Cortex of kidney (tissue), 1 donor: ENCODE data around the gene ANO10.
"Not testable (repeated sequence)": the region's sequence is repeated elsewhere in the genome, so short reads cannot be mapped to it uniquely, and the experiment has no call there.

Experiments used
- DNase-seq: peaks from one replicate; lab custom pipeline; 2025; lab: John Stamatoyannopoulos, UW

The ANO10 gene

GRCh38 chr3:43621656-43622432, at the start of gene ANO10:
Gene ANO10 (minus strand): TSS chr3:43622011. CDS start chr3:43605852, 16,159 bp downstream.
- peak; percentile 82 for DNase-seq

- DNase-seq, result no peak
Observed at GRCh38 chr3:43670635-43671522, 49.1 kb upstream of the ANO10 start.

- not testable (repeated sequence) for DNase-seq
Observed at GRCh38 chr3:43665011-43665410, 43.2 kb upstream of the ANO10 start.

GRCh38 chr3:43661376-43661775, 39.6 kb upstream of the ANO10 start:
- not testable (repeated sequence) for DNase-seq

GRCh38 chr3:43659250-43659880, 37.6 kb upstream of the ANO10 start:
- DNase-seq, result no peak

GRCh38 chr3:43656390-43656789, 34.6 kb upstream of the ANO10 start:
- DNase-seq, result not testable (repeated sequence)

GRCh38 chr3:43650345-43650744, 28.5 kb upstream of the ANO10 start:
- no peak for DNase-seq

- DNase-seq, result no peak
Observed at GRCh38 chr3:43649365-43649968, 27.7 kb upstream of the ANO10 start.

- no peak for DNase-seq
Observed at GRCh38 chr3:43648957-43649356, 27.1 kb upstream of the ANO10 start.

- no peak for DNase-seq
Observed at GRCh38 chr3:43647331-43648166, 25.7 kb upstream of the ANO10 start.

- no peak for DNase-seq
Observed at GRCh38 chr3:43644443-43644842, 22.6 kb upstream of the ANO10 start.

GRCh38 chr3:43641306-43642114, 19.7 kb upstream of the ANO10 start:
- DNase-seq, result no peak

GRCh38 chr3:43640681-43641080, 18.9 kb upstream of the ANO10 start:
- DNase-seq, result no peak

GRCh38 chr3:43638594-43639447, 17.0 kb upstream of the ANO10 start:
- no peak for DNase-seq

GRCh38 chr3:43637702-43638101, 15.9 kb upstream of the ANO10 start:
- DNase-seq, result no peak

- DNase-seq, result no peak
Observed at GRCh38 chr3:43632986-43633385, 11.2 kb upstream of the ANO10 start.

- DNase-seq, result no peak
Observed at GRCh38 chr3:43632269-43632733, 10.5 kb upstream of the ANO10 start.

GRCh38 chr3:43629741-43630140, 7.9 kb upstream of the ANO10 start:
- DNase-seq, result no peak

- DNase-seq, result no peak
Observed at GRCh38 chr3:43629257-43629656, 7.4 kb upstream of the ANO10 start.
